Activated CD8-positive, alpha-beta T cell treated with anti-CD3 and anti-CD28 coated beads, Interleukin-2, amount 10 ng/mL, durations not matched to agents 7 days and 5 days (primary cell): Measurements from ENCODE around the gene FTL. TPM values are rescaled to one million over a fixed set of nuclear protein-coding genes. Genes with fewer than 3 reads are reported as not detected.
A peak's percentile ranks its signal among the peaks of the same experiment; 100 is the strongest.

Source experiments
- ATAC-seq: fragments of 150-1000 bp; cut with Tn5 transposase; one replicate; pipeline ENCODE4 v1.10.0; 2021; ENCODE audit warnings: moderate library complexity
- CTCF ChIA-PET: fragments of 350-600 bp; sonication (Branson Sonifier 250); formaldehyde crosslinking; loops from one replicate; lab custom pipeline; 2021; ENCODE audit warnings: antibody characterized with exemption; lab: Charles Lee
- POLR2A ChIA-PET: fragments of 350-600 bp; sonication (Branson Sonifier 250); formaldehyde crosslinking; loops from one replicate; lab custom pipeline; 2021; ENCODE audit warnings: antibody characterized with exemption; lab: Charles Lee
- DNase-seq: peaks from one replicate; pipeline ENCODE4 v3.0.0-alpha.2; 2020
- H3K27ac Mint-ChIP-seq: one replicate; pipeline ENCODE4 v1.8.0; 2021; ENCODE audit warnings: mild to moderate bottlenecking, mixed read lengths
- H3K27me3 Mint-ChIP-seq: one replicate; pipeline ENCODE4 v1.8.0; 2021; ENCODE audit warnings: low read depth, mixed read lengths
- H3K36me3 Mint-ChIP-seq: one replicate; pipeline ENCODE4 v1.8.0; 2021; ENCODE audit warnings: low read depth, mixed read lengths
- H3K4me1 Mint-ChIP-seq: one replicate; pipeline ENCODE4 v1.8.0; 2021; ENCODE audit warnings: low read depth, mixed read lengths
- H3K4me3 Mint-ChIP-seq: one replicate; pipeline ENCODE4 v1.8.0; 2021; ENCODE audit warnings: mild to moderate bottlenecking, mixed read lengths
- H3K9me3 Mint-ChIP-seq: one replicate; pipeline ENCODE4 v1.8.0; 2022; ENCODE audit warnings: mixed read lengths; ENCODE audit not compliant: insufficient read depth
- total RNA-seq, 2 experiments: library from RNA; stranded (reverse); gene quantifications; one replicate each; pipeline ENCODE4 v1.2.3, GENCODE V29; 2021

Gene FTL
- total RNA-seq, 2 experiments from 2014 or later = 971 to 1,027 TPM

DNA sequence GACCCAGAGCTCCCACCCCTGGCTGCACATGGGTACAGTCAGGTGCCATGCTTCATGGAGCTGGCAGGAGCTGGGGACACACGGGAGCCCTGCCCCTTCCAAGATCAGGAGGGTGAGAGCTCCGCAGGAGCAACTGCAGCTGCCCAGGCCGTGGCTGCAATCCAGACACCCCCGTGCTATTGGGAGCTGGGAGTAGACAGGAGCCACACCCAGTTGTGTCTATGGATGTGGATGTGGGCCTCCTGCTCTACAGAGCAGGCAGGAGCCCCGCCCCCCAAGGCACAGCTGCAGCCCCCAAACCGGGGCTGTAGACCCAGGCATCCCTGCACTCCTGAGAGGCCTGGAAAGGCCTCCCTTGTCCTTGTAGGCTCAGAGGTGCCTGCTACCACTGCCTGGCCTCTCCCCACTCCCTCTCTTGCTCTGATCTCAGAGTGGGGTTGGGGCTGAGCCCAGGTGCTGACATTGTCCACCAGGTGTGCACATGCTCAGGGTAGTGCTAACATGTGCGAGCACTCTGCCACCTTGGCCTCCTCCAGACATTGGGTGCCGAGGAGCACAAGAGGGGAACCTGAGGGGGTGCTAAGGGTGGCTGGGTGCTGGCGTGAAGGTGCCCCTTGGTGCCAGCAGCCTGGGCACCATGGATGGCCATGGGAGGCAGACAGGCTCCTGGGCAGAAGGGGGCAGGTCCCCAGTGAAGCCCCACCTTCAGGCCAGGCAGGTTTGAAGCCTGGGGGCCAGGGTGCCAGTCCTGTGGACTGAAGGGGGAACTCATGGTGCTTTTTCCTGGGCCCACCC is 18.4 kb upstream of the FTL start:
- POLR2A ChIA-PET = interaction anchor here (1.2 kb wide), 1 partner anchor 71 kb away, joined by 3 read pairs; no protein-coding TSS in a partner anchor
- Mint-ChIP-seq H3K27me3 (no peaks in the 10 kb centered on the region), H3K36me3 (peaks cover 5% of the 10 kb centered on the region), H3K27ac (no peak overlapping the region), H3K9me3 (peaks cover 8% of the 10 kb centered on the region), H3K4me3 (no peak overlapping the region), H3K4me1 (no peaks in the 10 kb centered on the region)
- ATAC-seq (no peak), DNase-seq (no peak)
- CTCF ChIA-PET = interaction anchor here (0.8 kb wide), 1 partner anchor 28 kb away, joined by 3 read pairs; no protein-coding TSS in a partner anchor

DNA sequence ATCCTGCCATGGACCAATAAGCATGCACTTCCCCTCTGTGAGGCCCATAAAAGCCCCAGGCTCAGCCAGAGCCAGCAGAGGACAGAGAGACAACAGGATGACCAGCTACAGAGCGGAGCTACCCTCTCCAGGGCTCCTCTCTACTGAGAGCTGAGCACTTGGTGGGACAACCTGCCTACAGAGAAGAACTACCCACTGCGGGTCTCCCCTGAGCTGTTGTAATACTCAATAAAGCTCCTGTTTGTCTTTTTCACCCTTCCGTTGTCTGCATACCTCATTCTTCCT is 17.9 kb upstream of the FTL start:
- H3K27ac Mint-ChIP-seq = no peak overlapping the region
- H3K27me3 Mint-ChIP-seq = no peaks in the 10 kb centered on the region
- peaks cover 8% of the 10 kb centered on the region for H3K9me3 Mint-ChIP-seq
- H3K4me1 Mint-ChIP-seq = no peaks in the 10 kb centered on the region
- H3K36me3 Mint-ChIP-seq = peaks cover 5% of the 10 kb centered on the region
- DNase-seq = no peak
- ATAC-seq = no peak
- ChIA-PET POLR2A (no interaction called here), CTCF (interaction anchor here (1.0 kb wide), 1 partner anchor 24 kb away, joined by 3 read pairs; no protein-coding TSS in a partner anchor)
- H3K4me3 Mint-ChIP-seq = no peak overlapping the region

DNA sequence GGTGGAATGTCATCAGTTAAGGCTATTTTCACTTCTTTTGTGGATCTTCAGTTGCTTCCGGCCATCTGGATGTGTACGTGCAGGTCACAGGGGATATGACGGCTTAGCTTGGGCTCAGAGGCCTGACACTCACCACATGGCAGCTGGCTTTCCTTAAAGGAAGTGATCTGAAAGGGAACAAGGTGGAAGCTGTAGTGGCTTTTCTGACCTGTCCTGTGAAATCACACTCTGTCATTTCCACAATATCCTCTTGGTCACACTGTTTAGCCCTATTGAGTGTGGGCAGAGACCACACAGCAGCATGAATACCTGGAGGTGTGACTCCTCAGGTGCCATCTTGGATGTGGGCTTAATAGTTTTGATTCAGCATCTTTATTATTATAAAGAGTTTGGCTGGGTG is 14.9 kb upstream of the FTL start:
- DNase-seq (no peak), ATAC-seq (no peak)
- H3K4me1 Mint-ChIP-seq = peaks cover 4% of the 10 kb centered on the region
- no peak overlapping the region for H3K27ac Mint-ChIP-seq
- no peak overlapping the region for H3K4me3 Mint-ChIP-seq
- ChIA-PET CTCF (no interaction called here), POLR2A (no interaction called here)
- peaks cover 8% of the 10 kb centered on the region for H3K9me3 Mint-ChIP-seq
- H3K27me3 Mint-ChIP-seq = no peaks in the 10 kb centered on the region
- peaks cover 8% of the 10 kb centered on the region for H3K36me3 Mint-ChIP-seq

DNA sequence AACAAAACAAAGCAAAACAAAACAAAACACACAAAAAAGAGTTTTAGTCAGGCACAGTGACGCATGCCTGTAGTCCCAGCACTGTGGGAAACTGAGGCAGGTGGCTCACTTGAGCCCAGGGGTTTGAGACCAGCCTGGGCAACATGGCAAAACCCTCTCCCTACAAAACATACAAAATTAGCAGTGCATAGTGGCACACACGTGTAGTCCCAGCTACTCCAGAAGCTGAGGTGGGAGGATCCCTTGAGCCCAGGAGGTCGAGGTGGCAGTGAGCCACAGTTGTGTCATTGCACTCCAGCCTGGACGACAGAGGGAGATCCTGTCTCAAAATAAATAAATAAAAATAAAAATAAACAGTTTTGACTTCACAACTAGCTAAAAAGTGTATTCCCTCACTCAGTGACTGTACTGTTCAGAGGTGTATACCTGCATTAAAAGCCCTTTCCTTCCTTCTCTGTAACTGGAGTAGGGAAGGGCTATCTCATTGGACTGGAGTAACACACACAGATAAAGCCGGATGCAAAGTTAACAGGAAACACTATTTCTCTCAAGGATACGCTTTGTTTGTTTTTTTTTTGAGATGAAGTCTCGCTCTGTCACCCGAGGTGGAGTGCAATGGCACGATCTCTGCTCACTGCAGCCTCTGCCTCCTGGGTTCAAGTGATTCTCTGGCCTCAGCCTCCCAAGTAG is 14.1 kb upstream of the FTL start:
- Mint-ChIP-seq H3K4me3 (no peak overlapping the region), H3K27ac (no peak overlapping the region), H3K27me3 (no peaks in the 10 kb centered on the region), H3K4me1 (peaks cover 11% of the 10 kb centered on the region), H3K9me3 (peaks cover 8% of the 10 kb centered on the region), H3K36me3 (peaks cover 15% of the 10 kb centered on the region)
- ChIA-PET POLR2A (interaction anchor here (1.0 to 2.0 kb wide), 2 partner anchors 16 to 79 kb away, joined by 3 to 7 read pairs; partner anchors contain the start of gene PPP1R15A), CTCF (interaction anchor here (0.7 to 2.5 kb wide), 4 partner anchors 8 to 108 kb away, joined by 3 to 13 read pairs (median 4); no protein-coding TSS in a partner anchor)
- DNase-seq (no peak), ATAC-seq (no peak)

DNA sequence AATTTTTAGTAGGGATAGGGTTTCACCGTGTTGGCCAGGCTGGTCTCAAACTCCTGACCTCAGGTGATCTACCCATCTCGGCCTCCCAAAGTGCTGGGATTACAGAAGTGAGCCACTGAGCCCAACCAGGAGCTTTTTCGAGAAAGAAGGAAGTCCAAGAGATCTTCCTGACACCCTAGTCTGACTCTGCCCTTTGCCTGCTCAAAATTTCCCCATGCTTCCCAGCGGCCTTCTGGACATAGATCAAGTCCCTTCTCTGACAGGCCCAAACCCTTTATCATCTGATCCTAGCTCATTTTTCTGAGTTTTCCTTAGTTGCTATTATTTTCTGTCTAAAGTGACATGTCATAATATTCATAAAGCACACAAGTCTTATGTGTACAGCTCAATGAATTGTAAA is 12.0 kb upstream of the FTL start:
- Mint-ChIP-seq H3K4me3 (no peak overlapping the region), H3K9me3 (peaks cover 3% of the 10 kb centered on the region), H3K36me3 (peaks cover 35% of the 10 kb centered on the region), H3K4me1 (peaks cover 29% of the 10 kb centered on the region), H3K27ac (no peak overlapping the region), H3K27me3 (no peaks in the 10 kb centered on the region)
- ATAC-seq = no peak
- ChIA-PET CTCF (interaction anchor here (0.7 to 2.5 kb wide), 6 partner anchors 17 to 165 kb away, joined by 4 to 13 read pairs (median 6); partner anchors contain the start of genes GYS1 and RUVBL2), POLR2A (interaction anchor here (0.6 to 2.5 kb wide), 5 partner anchors 9 to 81 kb away, joined by 4 to 10 read pairs (median 6); partner anchors contain the start of genes NUCB1 and PPP1R15A)
- no peak for DNase-seq

DNA sequence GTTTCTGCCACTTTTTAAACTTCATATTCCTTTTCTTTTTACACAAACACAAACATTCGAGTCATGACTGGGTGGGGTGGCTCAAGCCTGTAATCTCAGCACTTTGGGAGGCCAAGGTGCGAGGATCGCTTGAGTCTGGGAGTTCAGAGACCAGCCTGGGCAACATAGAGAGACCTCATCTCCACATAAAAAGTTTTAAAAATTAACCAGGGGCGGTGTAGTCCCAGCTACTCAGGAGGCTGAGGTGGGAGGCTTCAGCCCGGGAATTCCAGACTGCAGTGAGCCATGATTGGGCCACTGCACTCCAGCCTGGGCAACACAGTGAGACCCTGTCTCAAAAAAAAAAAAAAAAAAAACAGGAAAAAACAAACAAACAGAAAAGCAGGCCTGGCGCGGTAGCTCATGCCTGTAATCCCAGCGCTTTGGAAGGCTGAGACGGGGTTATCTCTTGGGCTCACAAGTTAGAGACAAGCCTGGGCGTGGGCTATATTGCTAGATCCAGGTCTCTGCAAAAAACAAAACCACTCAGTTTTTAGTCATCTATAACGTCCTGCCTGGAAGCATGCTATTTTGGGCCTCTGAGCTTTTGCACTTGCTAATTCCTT is 11.0 kb upstream of the FTL start:
- peaks cover 38% of the 10 kb centered on the region for H3K36me3 Mint-ChIP-seq
- POLR2A ChIA-PET = interaction anchor here (0.6 to 2.5 kb wide), 10 partner anchors 8 to 309 kb away, joined by 3 to 10 read pairs (median 5); partner anchors contain the start of genes BCAT2, CA11, NUCB1 and PPP1R15A
- H3K4me1 Mint-ChIP-seq = peaks cover 35% of the 10 kb centered on the region
- H3K27me3 Mint-ChIP-seq = no peaks in the 10 kb centered on the region
- ATAC-seq (no peak), DNase-seq (no peak)
- H3K4me3 Mint-ChIP-seq = peak overlapping the region; percentile 77
- no peaks in the 10 kb centered on the region for H3K9me3 Mint-ChIP-seq
- peak overlapping the region; percentile 85 for H3K27ac Mint-ChIP-seq
- CTCF ChIA-PET = interaction anchor here (0.7 to 2.5 kb wide), 8 partner anchors 16 to 215 kb away, joined by 3 to 13 read pairs (median 3); partner anchors contain the start of gene RUVBL2

DNA sequence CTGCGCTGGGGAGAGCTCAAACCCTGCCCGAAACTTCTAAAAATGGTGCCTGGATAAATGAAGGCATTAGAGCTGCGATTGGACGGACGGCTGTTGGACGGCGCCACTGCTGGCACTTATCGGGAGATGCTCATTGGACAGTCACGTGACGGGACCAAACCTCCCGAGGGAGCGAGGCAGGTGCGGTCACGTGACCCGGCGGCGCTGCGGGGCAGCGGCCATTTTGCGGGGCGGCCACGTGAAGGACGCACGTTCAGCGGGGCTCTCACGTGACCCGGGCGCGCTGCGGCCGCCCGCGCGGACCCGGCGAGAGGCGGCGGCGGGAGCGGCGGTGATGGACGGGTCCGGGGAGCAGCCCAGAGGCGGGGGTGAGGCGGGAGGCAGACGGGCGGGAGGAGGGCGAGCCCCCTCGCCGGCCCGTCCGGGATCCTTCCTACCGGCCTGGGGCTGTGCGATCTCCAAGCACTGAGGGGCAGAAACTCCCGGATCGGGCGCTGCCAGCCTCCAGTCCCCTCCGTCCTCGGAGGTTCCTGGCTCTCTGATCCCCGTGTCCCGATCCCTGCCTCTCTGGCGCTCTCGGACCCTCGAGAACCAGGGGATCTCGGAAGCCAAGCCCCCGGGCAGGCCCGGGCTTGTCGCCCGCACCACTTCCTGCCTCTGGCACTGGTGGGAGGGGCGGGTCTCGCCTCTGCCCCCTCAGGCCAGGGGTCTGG is 10.4 kb upstream of the FTL start, which contains the start of gene BAX:
Gene BAX, plus strand, starts transcription at position 281 of the 713 bp plus-strand sequence. Its CDS starts 54 bp downstream, at position 335.
- POLR2A ChIA-PET = interaction anchor here (0.6 to 2.5 kb wide), 10 partner anchors 7 to 309 kb away, joined by 3 to 10 read pairs (median 4); partner anchors contain the start of genes BCAT2, CA11, DHDH and NUCB1
- Mint-ChIP-seq H3K4me1 (peaks cover 39% of the 10 kb centered on the region), H3K4me3 (peak within 1 kb of the TSS; percentile 77), H3K27ac (peak within 1 kb of the TSS; percentile 85), H3K9me3 (no peaks in the 10 kb centered on the region), H3K27me3 (no peaks in the 10 kb centered on the region), H3K36me3 (peaks cover 42% of the 10 kb centered on the region)
- ATAC-seq (peak; percentile 87), DNase-seq (peak; percentile 96)
- CTCF ChIA-PET = interaction anchor here (0.7 to 2.4 kb wide), 9 partner anchors 15 to 216 kb away, joined by 3 to 9 read pairs (median 3); partner anchors contain the start of genes GYS1, NUCB1 and RUVBL2

DNA sequence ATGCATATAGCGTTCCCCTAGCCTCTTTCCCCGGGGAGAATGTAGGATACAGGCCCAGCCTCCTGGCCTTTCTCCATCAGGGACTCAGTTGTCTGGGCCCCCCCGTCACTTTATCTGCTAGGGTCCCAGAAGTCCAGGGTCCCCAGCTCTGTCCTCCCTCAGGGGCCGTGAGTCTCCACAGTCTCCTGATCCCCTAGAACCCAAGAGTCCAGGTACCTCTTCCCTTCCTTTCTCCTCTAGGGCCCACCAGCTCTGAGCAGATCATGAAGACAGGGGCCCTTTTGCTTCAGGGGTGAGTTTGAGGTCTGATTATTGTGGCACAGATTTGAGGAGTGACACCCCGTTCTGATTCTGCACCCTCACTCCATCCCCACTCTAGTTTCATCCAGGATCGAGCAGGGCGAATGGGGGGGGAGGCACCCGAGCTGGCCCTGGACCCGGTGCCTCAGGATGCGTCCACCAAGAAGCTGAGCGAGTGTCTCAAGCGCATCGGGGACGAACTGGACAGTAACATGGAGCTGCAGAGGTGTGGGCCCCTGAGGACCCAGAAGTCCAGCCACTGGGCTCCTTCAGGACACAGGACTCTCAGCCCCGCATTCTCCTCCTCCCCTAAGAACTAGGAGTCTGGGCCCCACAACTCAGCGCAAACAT is 9.7 kb upstream of the FTL start:
- peaks cover 45% of the 10 kb centered on the region for H3K4me1 Mint-ChIP-seq
- no peaks in the 10 kb centered on the region for H3K9me3 Mint-ChIP-seq
- peak overlapping the region; percentile 85 for H3K27ac Mint-ChIP-seq
- peaks cover 45% of the 10 kb centered on the region for H3K36me3 Mint-ChIP-seq
- no peak for ATAC-seq
- CTCF ChIA-PET = interaction anchor here (0.7 to 1.6 kb wide), 3 partner anchors 38 to 59 kb away, joined by 3 to 4 read pairs (median 3); partner anchors contain the start of genes GYS1, NUCB1 and RUVBL2
- peak overlapping the region; percentile 77 for H3K4me3 Mint-ChIP-seq
- no peaks in the 10 kb centered on the region for H3K27me3 Mint-ChIP-seq
- POLR2A ChIA-PET = interaction anchor here (1.2 to 2.5 kb wide), 5 partner anchors 8 to 84 kb away, joined by 3 to 7 read pairs (median 6); partner anchors contain the start of genes DHDH and PPP1R15A
- DNase-seq = no peak

DNA sequence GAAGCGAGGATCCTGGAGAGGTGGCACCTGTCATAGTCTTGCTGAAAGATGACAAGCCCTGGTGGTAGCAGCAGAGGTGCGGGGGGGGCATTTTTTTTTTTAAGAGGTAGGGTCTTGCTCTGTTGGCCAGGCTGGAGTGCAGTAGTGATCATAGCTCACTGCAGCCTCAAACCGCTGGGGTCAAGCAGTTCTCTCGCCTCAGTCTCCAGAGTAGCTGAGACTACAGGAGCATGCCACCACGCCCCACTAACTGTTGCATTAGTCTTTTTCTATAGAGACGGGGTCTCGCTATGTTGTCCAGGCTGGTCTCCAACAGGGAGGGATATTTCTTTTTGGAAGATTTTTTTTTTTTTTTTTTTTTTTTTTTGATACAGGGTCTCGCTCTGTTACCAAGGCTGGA is 7.1 kb upstream of the FTL start:
- H3K9me3 Mint-ChIP-seq = no peaks in the 10 kb centered on the region
- no peak for ATAC-seq
- peak overlapping the region; percentile 2 for H3K4me3 Mint-ChIP-seq
- peaks cover 67% of the 10 kb centered on the region for H3K4me1 Mint-ChIP-seq
- CTCF ChIA-PET = no interaction called here
- DNase-seq = no peak
- POLR2A ChIA-PET = interaction anchor here (1.2 to 1.5 kb wide), 2 partner anchors 58 to 85 kb away, joined by 5 read pairs; partner anchors contain the start of gene NUCB1
- peak overlapping the region; percentile 52 for H3K27ac Mint-ChIP-seq
- H3K27me3 Mint-ChIP-seq = no peaks in the 10 kb centered on the region
- H3K36me3 Mint-ChIP-seq = peaks cover 64% of the 10 kb centered on the region
